Muscle layer of colon (tissue), 2 donors: ENCODE data around the gene SKIDA1.

Source experiments
- H3K27ac ChIP-seq: one replicate; pipeline ENCODE4 v1.7.0; 2013; ENCODE audit warnings: low read depth, mild to moderate bottlenecking, low read length, moderate library complexity
- H3K27me3 ChIP-seq, 2 donors: one replicate each; pipeline ENCODE4 v1.7.0; 2013; ENCODE audit warnings: low read length in 2 of 2, mild to moderate bottlenecking in 2 of 2; ENCODE audit not compliant: insufficient read depth in 2 of 2, control insufficient read depth in 1 of 2
- H3K36me3 ChIP-seq: one replicate; pipeline ENCODE4 v1.7.0; 2013; ENCODE audit warnings: mild to moderate bottlenecking, low read length; ENCODE audit not compliant: insufficient read depth
- H3K4me1 ChIP-seq: one replicate; pipeline ENCODE4 v1.7.0; 2013; ENCODE audit warnings: mild to moderate bottlenecking, low read length; ENCODE audit not compliant: insufficient read depth
- H3K4me3 ChIP-seq, 2 donors: one replicate each; pipeline ENCODE4 v1.7.0; 2013; ENCODE audit warnings: low read length in 2 of 2, low read depth in 1 of 2, mild to moderate bottlenecking in 1 of 2, moderate library complexity in 1 of 2
- H3K9ac ChIP-seq: one replicate; pipeline ENCODE4 v1.7.0; 2013; ENCODE audit warnings: low read length
- H3K9me3 ChIP-seq: one replicate; pipeline ENCODE4 v1.7.0; 2013; ENCODE audit warnings: mild to moderate bottlenecking, low read length
- donor health status: abdominal sarcoma.
- donor health status: Adenocarcinoma of cecum.

The SKIDA1 gene

DNA sequence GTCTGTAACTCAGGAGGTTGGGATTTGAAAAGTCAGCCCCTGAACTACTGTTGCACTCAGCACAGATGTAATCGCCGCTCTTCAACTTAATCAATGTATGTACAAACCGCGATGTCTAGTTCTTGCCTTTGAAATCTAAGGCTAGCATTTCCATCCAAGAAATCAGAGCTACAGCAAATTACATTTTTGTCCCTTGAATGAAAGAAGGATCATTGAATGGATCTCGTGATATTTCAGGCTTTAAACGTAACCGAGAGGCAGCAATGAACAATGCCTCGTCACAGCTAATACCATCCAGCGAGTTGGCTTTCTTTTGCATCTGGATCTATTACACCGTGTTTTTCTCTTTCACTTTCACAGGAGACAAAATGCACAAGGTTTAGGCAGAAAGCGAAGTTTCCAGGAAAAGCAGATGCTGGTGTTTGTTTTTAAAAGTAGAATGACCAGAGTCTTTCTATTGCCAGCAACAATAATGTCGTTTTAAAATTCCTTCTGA is 5.5 kb downstream of the SKIDA1 start:
- Histone ChIP-seq H3K4me1 (peaks cover 39% of the 10 kb centered on the region), H3K27me3 (no peaks in the 10 kb centered on the region), H3K9ac (peak overlapping the region; percentile 90), H3K9me3 (no peaks in the 10 kb centered on the region), H3K27ac (peak overlapping the region; percentile 84), H3K4me3 (peak overlapping the region; percentile 63 to 69), H3K36me3 (no peaks in the 10 kb centered on the region)

DNA sequence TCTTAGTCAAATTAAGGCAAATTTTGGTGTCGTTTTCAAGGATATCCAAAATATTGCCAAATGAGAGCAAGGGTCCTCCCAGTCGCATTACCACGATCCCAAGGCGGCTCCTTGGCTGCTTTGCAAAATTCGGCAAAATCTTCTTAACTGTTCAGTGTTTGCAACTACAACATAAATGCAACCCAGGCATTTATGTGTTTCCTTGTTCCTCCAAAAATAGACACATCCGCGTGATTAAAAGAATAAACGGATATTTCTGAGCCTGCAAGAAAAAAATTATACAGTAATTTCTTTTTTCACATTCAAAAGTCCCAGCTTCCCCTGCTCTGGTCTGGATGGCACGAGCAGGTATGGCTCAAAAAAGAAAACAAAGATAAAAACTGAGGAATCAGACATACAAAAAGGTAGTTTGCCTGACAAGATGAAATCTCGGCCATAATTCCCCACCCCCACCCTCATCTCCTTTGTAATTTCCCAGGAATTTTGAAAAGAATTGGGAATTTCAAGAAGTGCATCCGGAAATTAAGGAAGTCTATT is 6.0 kb downstream of the SKIDA1 start:
- Histone ChIP-seq H3K4me1 (peaks cover 40% of the 10 kb centered on the region), H3K9me3 (no peaks in the 10 kb centered on the region), H3K27ac (peak overlapping the region; percentile 84), H3K36me3 (no peaks in the 10 kb centered on the region), H3K4me3 (peak overlapping the region; percentile 63 to 69), H3K27me3 (no peaks in the 10 kb centered on the region), H3K9ac (peak overlapping the region; percentile 90)

GRCh38 chr10:21518641-21519396 is 6.7 kb downstream of the SKIDA1 start:
- Histone ChIP-seq H3K27me3 (no peaks in the 10 kb centered on the region), H3K27ac (peak overlapping the region; percentile 84)

GRCh38 chr10:21518149-21518640 is 7.3 kb downstream of the SKIDA1 start:
- no peaks in the 10 kb centered on the region for H3K9me3 ChIP-seq
- H3K4me1 ChIP-seq: peaks cover 37% of the 10 kb centered on the region
- H3K27me3 ChIP-seq: no peaks in the 10 kb centered on the region
- H3K36me3 ChIP-seq: no peaks in the 10 kb centered on the region
- H3K4me3 ChIP-seq: peak overlapping the region; percentile 63 to 69
- H3K27ac ChIP-seq: peak overlapping the region; percentile 84
- H3K9ac ChIP-seq: peak overlapping the region; percentile 90

More at GRCh38 chr10:21518641-21519396, 6.7 kb downstream of the SKIDA1 start:
- Histone ChIP-seq H3K36me3 (no peaks in the 10 kb centered on the region), H3K9me3 (no peaks in the 10 kb centered on the region), H3K9ac (peak overlapping the region; percentile 90), H3K4me1 (peaks cover 38% of the 10 kb centered on the region), H3K4me3 (peak overlapping the region; percentile 63 to 69)

DNA sequence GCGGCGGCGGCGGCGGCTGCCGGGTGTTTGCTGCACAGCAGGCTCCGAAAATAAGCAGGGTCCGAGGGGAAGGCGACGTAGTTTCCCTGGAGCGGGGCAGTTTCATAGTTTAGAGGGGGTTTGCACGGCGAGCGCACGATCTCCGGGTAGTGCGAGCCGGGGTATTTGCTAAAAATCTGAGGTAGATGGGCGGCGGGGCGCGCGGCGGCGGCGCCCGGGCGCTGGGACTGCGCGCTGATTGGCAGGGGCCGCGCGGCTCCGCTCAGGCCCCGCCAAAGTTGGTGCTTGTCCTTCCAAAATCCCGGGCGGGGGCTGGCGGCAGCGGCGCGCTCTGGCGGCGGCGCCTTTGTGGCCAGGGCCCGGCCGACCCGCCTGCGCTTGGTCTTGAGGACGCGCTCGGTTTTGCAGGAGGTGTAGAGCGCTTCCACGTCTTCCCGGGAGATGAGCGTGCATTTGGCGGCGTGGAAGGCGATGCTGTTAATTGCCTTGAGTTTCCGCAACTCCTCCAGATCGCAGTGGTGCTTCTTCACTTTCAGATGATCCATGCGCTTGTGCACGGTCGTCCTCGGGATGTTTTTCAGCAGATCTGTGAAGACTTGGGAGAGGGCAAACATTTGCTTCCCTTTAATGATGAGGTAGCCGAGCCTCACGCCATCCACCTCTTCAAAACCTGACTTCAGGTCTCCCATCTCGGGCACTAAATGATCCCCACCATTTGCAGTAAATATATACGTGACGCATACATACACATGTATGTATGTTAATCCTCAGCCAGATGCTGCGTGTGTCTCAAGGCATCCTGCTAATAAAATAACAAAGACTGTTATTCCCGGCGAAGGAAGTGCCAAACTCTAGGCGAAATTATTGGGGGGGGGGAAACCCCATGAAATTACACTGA is 8.1 kb downstream of the SKIDA1 start:
- Histone ChIP-seq H3K27ac (peak overlapping the region; percentile 84), H3K4me1 (peaks cover 30% of the 10 kb centered on the region), H3K36me3 (no peaks in the 10 kb centered on the region), H3K9ac (peak overlapping the region; percentile 90), H3K9me3 (no peaks in the 10 kb centered on the region), H3K27me3 (no peaks in the 10 kb centered on the region), H3K4me3 (peak overlapping the region; percentile 63 to 69)

DNA sequence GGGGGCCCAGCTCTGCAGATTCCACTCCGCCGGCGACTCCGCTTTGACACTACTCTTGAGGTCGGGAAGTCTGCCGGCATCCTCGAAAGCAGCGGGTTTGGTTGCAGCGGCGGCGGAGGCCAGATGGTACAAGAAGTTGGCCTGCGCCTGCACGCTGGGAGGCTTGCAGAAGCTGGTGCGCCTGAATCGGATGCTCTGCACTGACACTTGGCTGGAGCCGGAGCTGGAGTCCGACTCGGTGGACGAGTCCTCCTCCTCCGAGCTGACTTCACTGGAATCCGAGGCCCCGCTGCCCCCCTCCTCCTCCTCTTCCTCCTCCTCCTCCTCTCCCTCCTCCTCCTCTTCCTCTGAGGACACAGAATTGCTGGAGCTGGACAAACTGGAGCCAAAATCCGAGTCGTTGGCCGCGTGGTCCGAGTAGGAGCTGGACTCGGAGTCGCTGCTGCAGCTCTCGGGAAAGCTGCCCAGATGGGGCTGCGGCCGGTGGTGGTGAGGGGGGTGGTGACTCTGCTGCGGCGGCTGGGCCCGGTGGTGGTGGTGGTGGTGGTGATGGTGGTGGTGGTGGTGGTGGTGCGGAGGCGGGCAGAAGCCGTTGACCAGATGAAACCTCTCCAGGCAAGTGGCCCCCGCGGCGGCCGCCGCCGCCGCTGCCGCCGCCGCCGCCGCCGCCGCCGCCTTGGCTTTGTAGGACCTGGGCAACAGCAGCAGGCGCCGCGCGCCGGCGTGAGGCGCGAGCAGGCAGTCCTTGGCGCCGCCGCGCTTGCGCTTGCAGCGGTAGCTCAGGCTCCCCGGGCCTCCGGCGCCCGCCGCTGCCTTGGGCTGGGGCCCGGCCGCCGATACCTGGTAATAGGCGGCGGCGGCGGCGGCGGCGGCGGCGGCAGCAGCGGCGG is 9.0 kb downstream of the SKIDA1 start:
- H3K36me3 ChIP-seq: no peaks in the 10 kb centered on the region
- H3K4me1 ChIP-seq: peaks cover 32% of the 10 kb centered on the region
- peak overlapping the region; percentile 63 for H3K9ac ChIP-seq
- peak overlapping the region; percentile 69 to 82 for H3K4me3 ChIP-seq
- H3K27me3 ChIP-seq: no peaks in the 10 kb centered on the region
- H3K27ac ChIP-seq: peak overlapping the region; percentile 77
- H3K9me3 ChIP-seq: no peaks in the 10 kb centered on the region

- no peaks in the 10 kb centered on the region for H3K27me3 ChIP-seq
- H3K27ac ChIP-seq: peak overlapping the region; percentile 77
- no peak overlapping the region for H3K9ac ChIP-seq
- H3K36me3 ChIP-seq: no peaks in the 10 kb centered on the region
- peaks cover 30% of the 10 kb centered on the region for H3K4me1 ChIP-seq
- H3K4me3 ChIP-seq: peak overlapping the region; percentile 24 to 82
- no peaks in the 10 kb centered on the region for H3K9me3 ChIP-seq
Measured at GRCh38 chr10:21515361-21516241, 9.9 kb downstream of the SKIDA1 start.

- Histone ChIP-seq H3K9me3 (no peaks in the 10 kb centered on the region), H3K27me3 (no peaks in the 10 kb centered on the region), H3K9ac (no peak overlapping the region), H3K36me3 (no peaks in the 10 kb centered on the region), H3K27ac (peak overlapping the region; percentile 77), H3K4me3 (peak overlapping the region in 1 of 2 donors; percentile 82), H3K4me1 (peaks cover 29% of the 10 kb centered on the region)
Measured at GRCh38 chr10:21514818-21515351, 10.6 kb downstream of the SKIDA1 start.

DNA sequence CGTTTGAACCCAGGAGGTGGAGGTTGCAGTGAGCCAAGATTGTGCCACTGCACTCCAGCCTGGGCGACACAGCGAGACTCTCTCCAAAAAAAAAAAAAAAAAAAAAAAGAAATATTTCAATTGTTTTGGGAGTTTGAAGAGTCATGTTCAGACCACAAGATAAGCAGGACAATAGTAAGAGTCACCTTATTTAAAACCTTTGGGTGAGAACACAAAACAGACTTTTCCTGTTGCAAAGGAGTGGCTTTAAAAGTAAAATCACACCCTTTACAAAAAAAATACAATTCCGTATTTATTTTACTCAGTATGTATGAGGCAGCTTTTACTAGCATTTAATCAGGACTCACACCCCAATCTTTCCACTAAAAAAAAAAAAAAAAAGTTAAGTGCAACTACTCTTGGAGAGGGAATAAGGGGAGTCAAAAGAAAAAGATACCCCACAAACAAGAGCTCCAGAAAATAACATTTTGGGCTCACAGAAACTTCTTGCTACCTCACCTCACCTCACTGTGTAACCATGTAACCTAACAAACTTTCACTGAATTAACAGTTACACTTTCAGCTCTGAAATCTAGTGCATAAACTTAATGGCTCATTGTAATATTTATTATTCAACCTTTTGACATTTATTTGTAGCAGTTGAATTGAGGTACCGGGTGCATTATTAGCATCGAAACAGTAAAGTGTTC is 11.2 kb downstream of the SKIDA1 start:
- Histone ChIP-seq H3K36me3 (no peaks in the 10 kb centered on the region), H3K27ac (no peak overlapping the region), H3K4me1 (peaks cover 25% of the 10 kb centered on the region), H3K9ac (no peak overlapping the region), H3K4me3 (peak overlapping the region in 1 of 2 donors; percentile 82), H3K27me3 (no peaks in the 10 kb centered on the region), H3K9me3 (no peaks in the 10 kb centered on the region)
